Gastroesophageal sphincter (tissue), 3 donors: ENCODE results near the gene RREB1.

ENCODE experiments used
- CTCF ChIP-seq, 4 experiments: fragments of 200-600 bp in 2 of 4; fragments of 450-650 bp in 2 of 4; sonication (generic) in 1 of 4; IDR thresholded peaks; one replicate each; pipeline ENCODE4 v1.5.1; 2017 to 2019; ENCODE audit warnings: antibody characterized with exemption in 4 of 4, mild to moderate bottlenecking in 2 of 4, moderate library complexity in 2 of 4
- EP300 ChIP-seq: sonication (generic); formaldehyde crosslinking; IDR thresholded peaks from one replicate; pipeline ENCODE4 v1.6.1; 2017; ENCODE audit warnings: antibody characterized with exemption, mild to moderate bottlenecking
- POLR2A ChIP-seq, 2 donors: fragments of 450-650 bp; IDR thresholded peaks; one replicate each; pipeline ENCODE4 v1.6.1; 2017; ENCODE audit warnings: antibody characterized with exemption in 2 of 2, mild to moderate bottlenecking in 2 of 2, moderate library complexity in 1 of 2
- POLR2AphosphoS5 ChIP-seq: sonication (generic); formaldehyde crosslinking; IDR thresholded peaks from one replicate; pipeline ENCODE4 v1.6.1; 2017; ENCODE audit warnings: antibody characterized with exemption

- TF ChIP-seq CTCF (IDR thresholded peaks at IDR 0.05) (no peak), POLR2AphosphoS5 (no peak), POLR2A (IDR thresholded peaks at IDR 0.05) (no peak), EP300 (no peak)
These were observed 110.7 kb downstream of the RREB1 start for GRCh38 chr6:7218406-7218988.
